Stimulated activated CD4-positive, alpha-beta T cell treated with anti-CD3 and anti-CD28 coated beads, Interleukin-4, amount 100 ng/mL, for 48 hours (primary cell): Measurements from ENCODE around the gene HOXD10.

Experiments used
- DNase-seq, 2 donors: peaks; one replicate each; pipeline ENCODE4 v3.0.0-alpha.2; 2020; ENCODE audit warnings: low read depth in 2 of 2

Gene HOXD10

DNA sequence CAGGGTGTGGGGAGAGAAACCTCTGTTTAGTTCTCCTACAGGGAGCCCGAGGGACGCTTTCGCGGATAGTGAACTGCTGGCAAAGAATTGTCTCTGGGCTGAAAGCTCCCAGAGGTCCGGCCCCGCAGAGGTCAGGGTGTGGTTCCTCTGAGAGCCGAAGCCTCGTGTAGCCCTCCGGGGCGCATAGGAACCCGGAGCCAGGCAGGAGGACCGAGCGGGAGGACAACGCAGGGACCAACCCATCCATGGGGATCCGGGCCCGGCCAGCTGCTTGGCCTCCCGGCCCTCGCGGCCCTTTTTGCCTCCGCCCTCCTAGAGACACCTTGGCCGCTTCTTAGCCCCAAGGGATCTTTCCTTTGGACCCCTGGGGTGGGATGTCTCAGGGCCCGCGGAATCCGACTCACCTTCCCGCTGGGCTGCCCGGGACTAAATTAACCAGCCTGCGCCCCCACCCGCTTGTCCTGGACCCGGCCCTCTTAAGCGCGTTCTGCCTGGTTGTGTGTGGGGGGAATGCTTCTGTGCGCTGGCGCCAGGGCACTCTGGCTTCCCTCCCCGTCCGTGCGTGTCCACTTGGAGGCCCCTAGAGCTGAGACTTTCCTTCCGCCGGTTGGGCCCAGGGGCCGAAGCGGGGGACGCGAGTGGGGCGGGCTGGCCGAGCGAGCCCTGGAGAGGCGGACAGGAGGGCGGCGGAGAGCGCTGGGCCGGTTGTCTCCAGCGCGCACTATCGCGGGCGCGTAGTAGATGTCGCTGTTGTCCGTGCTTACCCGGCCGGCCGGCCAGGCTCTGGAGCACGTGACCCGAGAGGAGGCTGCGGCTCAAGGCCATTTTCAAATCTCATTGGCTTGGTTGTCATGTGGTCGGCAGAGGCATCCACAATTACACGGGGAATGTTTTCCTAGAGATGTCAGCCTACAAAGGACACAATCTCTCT is at the start of gene HOXD10:
HOXD10 (plus strand) TSS at position 896 of the 931 bp plus-strand sequence. CDS start 56 bp downstream, outside the sequence.
- DNase-seq, result no peak

DNA sequence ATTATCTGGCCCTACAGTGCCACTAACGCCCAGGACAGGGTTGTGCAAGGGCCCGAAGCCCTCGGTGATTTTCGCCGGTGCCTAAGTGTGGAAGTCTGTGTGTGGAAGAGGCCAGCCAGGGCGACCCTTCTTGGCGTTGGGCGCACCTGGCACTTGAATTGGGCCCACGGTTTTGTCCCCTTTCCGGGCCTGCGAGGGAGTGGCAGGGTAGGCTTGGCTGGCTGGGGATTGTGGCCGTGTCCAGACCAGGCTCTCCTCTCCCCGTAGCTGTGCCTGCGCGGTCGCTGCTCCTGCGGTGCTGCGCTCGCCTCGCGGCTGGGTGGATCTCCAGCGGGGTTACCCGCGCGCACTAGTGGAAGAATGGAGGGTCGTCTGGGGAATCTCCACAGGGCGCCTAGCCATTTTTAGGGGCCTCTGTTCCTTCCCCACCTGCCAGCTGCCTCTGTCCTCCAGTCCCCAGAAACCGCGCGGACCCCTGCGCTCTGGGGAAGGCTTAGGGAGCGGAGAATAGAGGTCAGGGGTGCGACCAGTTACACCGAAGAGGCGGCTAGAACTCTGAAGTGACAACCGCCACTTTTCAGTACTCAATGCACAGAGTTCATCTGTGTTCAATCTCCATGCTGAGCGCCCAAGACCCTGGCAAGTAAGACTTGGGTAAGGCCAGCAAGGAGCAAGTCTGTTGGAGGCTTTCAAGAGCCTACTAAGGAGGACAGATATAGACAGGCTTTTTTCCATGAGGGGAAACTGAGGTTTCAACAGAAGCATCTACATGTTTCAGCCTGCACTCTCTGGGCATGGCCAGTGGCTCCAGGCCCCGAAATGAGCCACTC is 48.8 kb upstream of the HOXD10 start:
- no peak for DNase-seq

DNA sequence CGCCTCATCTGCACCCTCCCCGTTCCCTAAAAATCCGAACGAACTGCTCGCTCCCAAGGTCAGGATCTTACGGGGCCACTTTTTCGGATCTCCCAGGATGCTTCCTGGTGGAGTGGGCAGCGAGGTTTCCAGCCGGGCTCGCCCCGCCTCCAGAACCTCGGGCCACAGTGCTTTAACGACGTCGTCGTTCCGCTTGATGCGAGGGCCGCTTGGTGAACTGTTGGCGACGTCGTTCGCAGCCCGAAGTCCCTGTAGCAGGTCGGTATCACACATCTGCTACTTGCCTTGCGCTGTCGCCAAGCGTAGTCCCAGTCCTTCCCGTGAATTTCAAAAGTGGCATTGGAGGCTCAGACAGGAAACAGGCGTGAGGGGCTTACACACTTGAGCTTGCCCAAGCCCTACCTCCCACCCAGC is 48.2 kb upstream of the HOXD10 start:
- no peak for DNase-seq

DNA sequence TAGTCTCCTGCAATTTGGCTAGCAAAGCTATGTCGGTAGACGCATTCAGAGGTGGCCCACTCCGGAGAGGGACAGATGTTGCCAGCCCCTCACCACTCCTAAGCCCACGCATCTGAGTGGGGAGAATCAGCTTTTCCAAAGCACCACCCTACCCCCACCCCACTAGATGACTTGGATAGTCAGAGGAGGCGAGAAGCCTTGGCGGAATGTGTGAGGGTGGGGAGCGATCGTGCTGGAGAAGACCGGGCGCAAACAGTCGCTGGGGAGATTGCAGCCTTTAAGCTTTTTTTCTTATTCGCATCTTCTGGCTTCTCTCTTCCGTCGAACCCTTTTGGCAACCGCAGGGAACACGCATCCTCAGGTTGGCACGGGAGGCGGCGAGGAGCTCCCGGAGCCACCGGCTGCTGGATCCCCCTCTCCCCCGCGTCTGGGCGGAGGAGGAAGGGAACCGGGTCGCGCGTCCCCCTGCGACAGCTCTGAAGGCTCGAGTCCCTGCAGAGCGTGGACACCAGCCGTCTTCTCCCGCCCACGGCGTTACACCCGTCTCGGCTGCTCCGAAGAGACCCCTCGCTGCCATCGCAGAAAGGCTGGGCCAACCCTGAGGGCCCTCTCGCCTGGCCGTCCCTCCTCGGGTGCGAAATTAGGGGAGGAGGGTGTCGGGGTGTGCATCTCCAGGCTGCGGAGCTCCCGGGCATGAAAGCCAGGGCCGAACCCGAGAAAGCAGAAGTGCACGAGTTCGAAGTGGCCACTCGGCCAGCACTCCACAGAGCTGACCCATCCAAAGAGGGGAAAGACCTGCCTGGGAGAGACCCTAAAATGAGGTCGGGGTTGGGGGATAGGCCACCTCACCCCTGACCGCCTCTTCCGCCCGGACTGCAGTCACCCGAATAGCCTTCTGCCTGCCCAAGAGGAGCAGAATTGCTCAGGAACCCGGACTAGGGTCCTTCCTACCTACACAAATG is 45.0 kb upstream of the HOXD10 start:
- DNase-seq, result no peak

DNA sequence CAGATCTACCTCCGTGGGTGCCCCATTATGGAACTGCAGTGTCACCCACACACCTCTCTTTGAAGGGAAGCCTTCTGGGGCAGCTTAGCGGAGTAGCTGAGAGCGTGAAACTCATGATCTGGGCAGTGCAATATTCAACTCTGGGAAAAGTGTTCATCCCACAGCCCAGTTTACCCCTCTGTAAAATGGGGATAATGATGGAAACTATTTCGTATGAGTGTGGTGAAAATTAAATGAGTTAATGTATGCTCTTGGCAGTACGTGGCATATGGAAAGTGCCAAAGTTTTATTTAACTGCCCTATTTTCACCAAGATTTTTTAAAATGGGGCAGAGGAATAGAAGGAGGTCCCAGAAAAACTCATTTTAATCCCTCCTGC is 44.3 kb upstream of the HOXD10 start:
- DNase-seq, result no peak

DNA sequence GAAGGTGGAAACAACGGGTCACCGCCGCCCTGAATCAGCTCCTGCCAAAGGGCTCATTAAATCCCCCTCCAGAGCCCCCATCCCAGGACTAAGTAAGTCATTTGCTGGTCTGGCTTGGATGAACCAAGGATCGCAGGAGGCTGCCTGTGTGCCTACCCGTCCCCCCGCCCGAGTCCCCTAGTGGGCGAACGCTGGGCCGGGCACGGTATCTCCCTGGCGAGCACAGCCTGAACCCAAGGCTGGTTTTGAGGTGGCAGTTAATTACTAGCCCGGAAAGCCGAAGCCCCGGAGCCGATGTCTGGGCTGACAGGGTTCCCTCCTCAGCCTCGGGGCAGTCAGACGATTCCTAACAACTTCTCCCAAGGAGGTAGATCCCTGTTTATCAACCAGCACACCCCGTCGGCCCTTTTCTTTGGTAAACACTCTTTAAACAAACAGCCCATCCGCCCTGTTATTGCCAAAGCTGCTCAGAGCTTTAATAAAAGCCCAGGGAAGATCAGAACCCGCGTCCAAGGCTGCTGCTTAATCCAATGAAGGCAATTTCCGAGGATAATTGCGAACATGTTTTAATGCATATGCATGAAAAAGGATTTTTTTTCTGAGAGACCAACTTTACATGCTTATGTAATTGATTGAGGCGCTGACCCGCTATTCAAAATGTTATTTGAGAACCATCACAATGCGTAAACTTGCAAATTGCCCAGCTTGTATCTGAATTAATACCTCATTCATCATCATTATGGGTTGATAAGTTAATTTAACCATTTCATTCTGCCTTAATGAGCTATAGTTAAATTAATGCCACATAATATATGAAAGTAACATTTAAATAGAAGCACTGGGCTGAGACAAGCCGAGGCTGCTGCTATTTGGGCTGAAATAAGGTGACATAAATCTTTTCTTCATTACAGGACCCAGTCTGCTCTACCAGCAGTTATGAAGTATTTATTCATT is 43.4 kb upstream of the HOXD10 start:
- no peak for DNase-seq

DNA sequence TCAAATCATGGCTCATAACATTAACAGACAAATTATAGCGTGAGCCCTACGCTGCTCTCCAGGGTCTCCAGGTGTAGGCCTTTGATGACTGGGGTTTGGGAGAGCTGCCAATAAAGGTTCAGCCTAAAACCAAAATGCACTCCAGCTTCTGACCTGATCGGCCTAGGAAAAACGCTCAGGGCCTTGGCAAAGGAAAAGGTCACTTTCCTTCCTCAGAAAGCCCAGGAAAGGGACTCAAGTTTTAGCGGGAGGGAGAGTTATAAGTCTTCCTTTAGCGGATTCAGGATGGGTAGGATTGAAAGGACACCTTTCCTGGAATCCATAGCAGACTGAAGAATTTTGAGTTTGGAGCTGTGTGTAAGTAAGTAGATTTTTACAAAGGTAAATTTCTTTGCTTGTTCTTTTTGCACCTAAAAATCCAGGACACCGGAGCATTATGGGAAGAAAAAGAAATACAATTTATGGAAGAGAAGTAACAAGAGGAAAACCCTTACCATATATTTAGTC is 41.6 kb upstream of the HOXD10 start:
- DNase-seq, result no peak

DNA sequence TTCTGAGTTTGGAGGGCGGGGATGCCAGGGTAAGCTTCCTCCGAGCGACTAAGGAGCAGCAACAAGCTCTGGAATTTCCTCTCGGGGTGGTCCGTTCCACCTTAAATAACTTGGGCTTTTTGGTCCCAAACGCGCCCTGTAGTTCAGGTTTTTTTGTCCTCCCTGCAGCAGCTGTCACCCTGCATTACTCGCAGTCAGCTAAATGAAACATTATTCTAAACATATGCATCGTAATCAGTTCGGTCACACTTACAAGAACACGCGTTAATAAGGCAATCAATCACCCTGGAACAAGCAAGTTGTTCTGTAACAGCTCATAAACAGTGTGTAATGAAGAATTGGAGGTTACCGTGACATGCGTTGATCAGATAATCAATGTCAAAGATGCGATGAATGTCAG is 41.1 kb upstream of the HOXD10 start:
- no peak for DNase-seq

DNA sequence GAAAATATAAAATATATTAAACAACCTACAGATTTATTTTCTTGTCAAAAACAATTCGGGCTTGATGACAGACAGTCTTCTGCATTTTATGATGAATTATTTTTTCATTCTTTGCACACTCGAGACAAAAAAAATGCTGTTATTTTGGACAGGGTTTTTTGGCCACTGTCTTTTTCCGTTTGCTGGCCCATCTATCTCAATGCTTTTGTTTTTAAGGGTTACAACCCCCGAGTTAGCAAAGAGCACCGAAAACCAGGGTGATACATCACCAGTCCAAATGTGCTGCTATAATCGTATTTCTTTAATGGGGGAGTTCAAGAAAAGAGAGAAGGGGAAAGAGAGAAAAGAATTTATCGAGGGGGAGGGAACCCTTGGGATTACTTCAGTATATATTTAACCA is 40.5 kb upstream of the HOXD10 start:
- DNase-seq, result no peak

DNA sequence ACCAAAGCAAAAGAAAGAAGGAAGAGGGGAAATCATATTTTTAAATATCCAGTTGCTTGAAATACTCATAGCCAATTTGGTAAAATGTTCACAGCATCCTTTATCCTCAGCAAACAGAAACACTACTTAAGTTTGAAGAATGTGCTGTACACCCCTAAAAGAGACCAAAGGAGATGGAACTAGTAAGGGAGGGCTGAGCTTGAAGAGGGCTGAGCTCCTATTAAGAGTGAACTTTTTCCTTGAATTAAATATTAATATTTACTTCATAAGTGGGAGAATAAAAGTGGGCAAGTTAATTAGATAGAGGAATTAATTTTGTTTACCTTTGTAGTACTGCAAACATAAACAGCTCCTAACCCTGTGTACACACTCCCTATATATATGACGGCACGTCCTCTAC is 39.8 kb upstream of the HOXD10 start:
- DNase-seq, result no peak

DNA sequence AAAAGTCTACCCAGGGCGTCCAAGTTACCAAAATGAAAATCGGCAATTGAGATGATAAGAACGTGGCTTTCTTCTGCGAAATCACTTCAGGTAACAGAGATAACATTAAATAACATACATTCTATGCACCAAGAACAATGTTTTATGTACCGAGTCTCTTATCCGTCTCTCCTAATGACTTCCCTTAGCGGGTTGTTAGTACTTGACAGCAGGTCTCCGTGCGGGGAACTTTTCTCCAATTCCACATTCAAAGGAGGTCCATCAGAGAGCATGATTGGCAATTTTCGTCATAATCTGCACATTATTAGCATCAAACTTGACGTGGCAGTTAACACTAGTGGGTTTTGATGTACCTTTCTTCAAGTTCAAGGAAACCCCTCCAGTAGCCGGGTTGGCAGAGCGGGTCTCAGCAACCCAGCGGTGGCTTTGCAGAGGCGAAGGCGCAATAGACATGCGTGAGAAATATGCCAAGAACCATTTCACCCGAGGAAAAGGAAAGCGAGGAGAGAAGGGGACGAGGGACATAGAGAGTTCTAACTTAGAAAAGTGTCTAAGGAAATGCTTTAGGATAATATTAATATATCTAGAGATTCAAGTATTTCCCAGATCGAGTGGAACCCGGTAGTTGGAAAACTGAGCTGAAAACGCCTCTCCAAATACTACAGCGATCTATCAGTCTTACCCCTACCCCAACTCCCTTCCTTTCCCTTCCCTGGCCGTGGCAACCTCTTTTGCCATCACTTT is 37.9 kb upstream of the HOXD10 start:
- DNase-seq, result no peak

DNA sequence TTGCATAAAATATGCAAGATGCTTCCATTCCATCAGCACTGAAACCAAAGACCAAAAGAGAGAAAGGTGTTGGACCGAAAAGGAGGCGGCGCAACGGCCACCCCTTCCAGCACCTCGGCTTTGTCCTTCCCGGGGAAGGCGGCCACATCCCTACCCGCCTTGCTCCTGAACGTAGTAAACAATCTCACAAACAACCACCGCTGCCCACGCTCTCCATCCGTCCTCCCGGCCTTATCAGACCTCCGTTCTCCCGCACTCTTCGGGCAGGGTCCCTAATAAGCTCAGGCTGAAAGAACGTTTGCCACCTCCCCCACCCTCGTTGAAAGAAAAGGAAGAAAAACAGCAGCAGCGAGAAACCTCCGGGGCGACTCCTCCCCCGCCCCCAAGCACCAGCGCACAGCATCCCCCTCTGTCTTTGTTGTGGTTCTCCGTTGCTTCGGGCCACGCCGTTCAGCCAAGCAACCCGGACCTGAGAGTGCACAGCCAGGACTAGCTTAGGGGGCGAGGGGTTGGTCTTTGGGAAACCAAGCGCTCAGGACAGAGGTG is 37.2 kb upstream of the HOXD10 start:
- no peak for DNase-seq

DNA sequence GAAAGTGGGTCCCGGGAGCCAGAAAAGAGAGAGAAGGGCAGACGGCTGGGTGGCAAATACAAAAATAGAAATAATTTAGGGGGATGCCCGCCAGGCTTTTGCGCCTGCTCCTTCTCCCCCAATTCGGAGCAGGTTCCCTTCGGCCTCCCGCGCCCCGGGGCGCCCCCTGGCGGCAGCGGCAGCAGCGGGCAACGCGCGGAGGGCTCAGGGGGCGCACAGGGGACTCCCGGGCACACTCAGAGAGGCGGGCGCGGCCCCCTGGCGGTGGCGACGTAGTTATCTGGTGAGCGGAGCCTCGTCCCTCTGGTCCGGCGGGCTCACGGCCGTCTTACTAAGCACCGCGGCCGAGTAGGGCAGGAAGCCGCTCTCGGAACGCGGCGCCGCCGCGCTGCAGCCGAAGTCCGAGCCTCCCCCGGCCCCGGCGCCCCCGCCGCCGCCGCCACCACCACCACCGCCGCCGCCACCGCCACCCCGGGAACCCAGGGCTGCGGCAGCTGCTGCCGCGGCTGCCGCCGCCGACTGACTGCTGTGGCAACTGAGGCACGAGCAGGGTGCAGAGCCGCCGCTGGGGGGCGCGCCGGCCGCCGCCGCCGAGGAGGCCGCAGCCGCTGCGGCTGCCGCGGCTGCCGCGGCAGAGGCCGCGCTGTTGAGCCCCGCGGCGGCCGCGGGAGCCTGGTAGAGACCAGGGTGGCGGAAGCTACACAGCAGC is 36.6 kb upstream of the HOXD10 start:
- no peak for DNase-seq

DNA sequence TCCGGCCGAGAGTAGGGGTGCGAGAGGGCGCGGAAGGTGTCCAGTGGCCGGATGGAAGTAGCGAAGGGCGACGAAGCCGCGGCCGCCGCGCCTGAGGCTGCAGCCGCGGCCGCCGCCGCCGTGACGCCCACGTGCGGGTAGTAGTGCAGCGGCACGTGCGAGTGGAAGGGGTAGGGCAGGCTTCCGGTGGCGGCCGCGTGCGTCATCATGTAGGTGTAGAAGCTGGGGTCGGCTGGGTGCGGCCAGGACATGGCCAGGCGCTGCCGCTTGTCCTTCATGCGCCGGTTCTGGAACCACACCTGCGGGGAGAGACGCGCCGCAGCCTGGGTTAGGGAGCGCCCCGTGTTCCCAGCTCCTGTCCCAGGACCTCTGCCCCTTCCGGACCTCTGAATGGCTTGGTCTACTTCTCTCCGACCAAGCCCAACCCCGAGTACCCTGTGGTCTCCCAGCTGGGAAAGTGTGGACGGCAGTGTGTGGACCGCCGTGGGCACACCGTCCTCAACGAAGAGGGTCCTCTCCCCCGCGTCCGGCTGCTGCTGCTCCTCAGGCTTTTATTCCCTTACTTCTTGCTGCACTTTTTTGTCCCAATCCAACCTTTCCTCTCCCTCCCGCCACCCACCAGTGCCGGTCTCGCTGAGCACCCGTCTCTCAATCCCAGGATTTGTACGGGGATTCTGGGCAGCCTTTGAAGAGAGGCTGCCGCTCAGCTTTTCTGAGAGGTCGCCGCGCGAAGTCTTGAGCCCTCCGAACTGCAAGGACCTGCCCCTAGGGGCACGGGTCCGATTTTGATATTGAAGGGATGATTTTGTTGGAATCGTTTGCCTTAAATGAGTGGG is 35.8 kb upstream of the HOXD10 start:
- no peak for DNase-seq

DNA sequence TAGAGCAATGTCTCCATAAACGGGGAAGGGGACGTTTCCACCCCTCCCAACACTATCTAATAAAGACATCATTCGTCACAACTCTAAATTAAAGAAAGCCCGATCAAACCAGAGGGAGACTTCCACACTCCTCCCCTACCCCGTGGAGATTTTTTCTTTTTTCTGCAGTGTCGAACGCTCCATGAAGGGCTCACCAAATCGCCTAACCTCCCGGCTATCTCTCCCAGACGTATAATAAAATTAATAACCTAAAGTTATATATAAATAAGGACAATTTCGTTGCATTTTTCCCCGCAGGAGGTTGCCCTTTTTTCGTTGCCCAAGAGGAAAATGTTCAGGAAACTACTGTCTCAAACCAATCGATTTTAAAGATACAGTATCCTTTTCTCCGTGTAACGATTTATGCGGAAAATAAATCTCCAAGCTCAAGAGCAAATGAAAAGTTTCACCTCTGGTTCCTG is 35.2 kb upstream of the HOXD10 start:
- no peak for DNase-seq

DNA sequence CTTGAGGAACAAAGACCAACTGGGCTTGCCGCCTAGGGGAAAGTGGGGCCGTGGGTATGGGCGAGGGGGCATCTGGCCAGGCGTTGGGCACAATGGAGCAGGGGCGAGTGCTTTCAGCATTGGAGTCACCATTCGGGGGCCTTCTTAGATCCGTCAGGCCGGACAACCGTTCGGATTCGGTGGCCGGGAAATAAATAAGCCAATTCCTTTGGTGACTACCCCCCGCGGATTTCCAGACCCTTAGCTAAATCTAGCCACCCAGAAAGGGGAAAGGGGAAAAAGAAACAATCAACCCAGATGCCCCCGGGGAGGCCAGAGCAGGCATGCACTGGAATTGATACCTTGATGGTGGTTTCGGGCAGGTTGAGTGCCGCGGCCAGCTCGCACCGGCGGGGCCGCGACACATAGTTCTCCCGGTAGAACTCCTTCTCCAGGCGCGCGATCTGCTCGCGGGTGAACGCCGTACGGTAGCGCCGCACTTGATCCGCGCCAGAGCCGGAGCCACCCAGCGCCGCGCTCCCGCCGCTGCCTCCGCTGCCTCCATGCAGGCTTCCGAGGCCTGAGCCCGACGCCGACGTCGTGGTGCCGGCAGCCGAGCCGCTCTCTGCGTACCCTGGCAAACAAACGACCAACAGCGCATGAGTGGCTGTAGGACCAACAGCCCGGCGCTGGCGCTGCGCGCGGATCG is 34.6 kb upstream of the HOXD10 start:
- DNase-seq, result no peak

DNA sequence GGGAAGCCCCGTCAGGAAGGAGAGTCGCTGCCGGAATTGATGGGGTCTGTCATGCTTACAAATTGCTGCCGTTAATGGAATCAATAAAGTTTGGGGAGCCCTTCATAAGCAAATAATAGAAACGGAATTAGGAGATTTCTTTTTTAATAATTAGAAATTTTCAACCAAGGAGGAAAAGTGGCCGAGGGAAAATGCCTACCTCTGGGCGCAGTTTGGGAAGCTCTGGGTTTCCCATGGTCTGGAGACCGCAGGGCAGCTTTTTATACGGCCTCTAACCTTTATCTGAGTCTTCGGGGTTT is 34.1 kb upstream of the HOXD10 start:
- DNase-seq, result no peak
